HG03135 (cell line): Measurements from ENCODE around the gene NDUFS3.
"Not testable (repeated sequence)": the region's sequence is repeated elsewhere in the genome, so short reads cannot be mapped to it uniquely, and the experiment has no call there.

Source experiments
- ATAC-seq: cut with Tn5 transposase; IDR thresholded peaks from one replicate; pipeline ENCODE4 v1.9.1; 2021; ENCODE audit warnings: mild to moderate bottlenecking, moderate library complexity; ENCODE audit not compliant: unreplicated experiment

NDUFS3 gene

DNA sequence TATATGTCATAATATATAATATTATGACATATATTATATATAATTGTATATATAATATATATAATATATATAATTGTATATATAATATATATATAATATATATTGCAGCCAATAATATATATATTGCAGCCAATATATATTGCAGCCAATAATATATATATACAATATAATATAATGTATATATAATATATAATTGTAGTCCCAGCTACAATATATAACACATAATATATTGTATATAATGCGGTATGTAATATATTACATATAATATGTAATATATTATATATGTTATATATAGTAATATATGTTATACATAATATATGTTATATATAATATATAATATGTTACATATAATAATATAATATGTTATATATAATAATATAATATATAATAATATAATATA, 20.2 kb upstream of the NDUFS3 start:
- no peak for ATAC-seq

DNA sequence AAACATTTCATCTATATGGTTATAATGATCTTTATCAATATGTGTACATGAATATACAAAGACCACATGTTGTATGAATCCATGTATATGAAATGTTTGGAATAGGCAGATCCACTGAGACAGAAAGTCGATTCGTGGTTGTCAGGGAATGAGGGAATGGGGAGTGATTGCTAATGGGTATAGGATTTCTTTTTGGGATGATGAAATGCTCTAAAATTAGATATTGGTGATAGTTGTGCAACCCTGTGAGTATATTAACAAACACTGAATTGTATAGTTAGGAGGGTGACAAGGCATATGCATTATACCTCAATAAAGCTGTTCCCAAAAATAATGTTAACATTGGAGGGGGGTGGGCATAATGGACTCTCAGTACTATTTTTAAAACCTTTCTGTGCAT, 18.4 kb upstream of the NDUFS3 start:
- no peak for ATAC-seq

DNA sequence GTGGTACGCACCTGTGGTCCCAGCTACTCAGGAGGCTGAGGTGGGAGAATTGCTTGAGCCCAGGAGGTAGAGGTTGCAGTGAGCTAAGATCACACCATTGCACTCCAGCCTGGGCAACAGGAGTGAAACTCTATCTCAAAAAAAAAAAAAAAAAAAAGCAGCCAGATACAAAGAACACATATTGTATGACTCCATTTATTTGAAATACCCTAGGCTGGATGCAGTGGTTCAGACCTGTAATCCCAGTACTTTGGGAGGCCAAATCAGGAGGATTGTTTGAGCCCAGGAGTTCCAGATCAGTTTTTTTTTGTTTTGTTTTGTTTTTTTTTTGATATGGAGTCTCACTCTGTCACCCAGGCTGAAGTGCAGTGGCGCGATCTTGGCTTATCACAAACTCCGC, 16.5 kb upstream of the NDUFS3 start:
- ATAC-seq, result not testable (repeated sequence)

DNA sequence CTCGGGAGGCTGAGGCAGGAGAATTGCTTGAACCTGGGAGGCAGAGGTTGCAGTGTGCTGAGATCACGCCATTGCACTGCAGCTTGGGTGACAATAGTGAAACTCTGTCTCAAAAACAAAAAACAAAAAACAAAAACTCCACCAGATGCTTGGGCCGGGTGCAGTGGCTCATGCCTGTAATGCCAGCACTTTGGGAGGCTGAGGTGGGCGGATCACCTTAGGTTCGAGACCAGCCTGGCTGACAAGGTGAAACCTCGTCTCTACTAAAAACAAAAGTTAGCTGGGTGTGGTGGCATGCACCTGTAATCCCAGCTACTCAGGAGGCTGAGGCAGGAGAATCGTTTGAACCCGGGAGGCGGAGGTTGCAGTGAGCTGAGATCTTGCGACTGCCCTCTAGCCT, 14.5 kb upstream of the NDUFS3 start:
- not testable (repeated sequence) for ATAC-seq

DNA sequence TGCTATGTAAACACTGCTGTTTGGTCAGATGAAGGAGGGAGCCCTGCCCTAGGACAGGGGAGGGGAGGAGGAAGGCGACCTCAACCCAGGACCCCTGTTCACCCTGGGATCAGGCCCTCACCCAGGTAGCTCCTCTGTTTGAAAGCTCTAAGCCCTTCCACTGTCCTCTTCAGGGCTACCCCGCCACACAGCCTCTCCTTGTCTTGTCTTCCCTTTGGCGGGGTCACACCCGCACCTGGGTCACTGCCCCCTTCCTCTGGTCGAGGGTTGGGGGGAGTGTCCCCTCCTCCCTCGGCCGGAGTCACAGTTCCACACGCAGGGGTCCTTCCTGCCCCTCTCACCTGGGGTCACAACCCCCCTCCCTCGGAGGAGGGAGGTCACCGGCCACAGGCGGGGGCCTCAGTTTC, 13.9 kb upstream of the NDUFS3 start:
- ATAC-seq, result peak; percentile 9

DNA sequence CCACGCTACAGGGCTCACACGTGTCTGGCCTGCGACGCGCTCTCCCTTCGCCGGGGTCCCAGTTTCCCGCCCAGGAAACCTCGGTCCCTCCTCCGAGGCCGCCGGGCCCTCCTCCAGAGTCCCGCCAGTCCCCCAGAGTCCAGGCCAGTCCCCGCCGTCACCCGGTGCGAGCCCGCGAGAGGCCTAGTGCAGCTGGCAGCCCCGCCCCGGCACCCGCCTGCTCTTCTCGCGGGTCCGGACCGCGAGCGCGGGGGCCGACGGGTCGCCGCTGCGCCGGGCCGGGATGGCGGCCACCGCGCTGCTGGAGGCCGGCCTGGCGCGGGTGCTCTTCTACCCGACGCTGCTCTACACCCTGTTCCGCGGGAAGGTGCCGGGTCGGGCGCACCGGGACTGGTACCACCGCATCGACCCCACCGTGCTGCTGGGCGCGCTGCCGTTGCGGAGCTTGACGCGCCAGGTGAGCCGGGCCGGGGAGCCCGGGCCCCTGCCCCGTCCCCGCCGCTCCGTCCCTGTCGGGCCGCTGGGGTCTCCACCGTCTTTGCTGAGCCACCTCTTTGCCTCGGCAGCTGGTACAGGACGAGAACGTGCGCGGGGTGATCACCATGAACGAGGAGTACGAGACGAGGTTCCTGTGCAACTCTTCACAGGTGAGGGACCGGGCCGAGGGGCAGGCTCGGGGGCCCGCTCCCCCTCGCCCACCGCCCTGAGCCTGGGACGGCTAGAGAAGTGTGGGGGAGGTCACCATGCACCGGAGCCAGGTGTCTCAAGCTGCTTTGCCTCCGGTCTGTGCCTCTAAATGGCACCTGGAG, 13.3 kb upstream of the NDUFS3 start, which contains the start of gene PTPMT1:
TSS of gene PTPMT1 (plus strand) at position 260 of the 809 bp plus-strand sequence. CDS start at position 284, 24 bp downstream.
- peak; percentile 82 for ATAC-seq

DNA sequence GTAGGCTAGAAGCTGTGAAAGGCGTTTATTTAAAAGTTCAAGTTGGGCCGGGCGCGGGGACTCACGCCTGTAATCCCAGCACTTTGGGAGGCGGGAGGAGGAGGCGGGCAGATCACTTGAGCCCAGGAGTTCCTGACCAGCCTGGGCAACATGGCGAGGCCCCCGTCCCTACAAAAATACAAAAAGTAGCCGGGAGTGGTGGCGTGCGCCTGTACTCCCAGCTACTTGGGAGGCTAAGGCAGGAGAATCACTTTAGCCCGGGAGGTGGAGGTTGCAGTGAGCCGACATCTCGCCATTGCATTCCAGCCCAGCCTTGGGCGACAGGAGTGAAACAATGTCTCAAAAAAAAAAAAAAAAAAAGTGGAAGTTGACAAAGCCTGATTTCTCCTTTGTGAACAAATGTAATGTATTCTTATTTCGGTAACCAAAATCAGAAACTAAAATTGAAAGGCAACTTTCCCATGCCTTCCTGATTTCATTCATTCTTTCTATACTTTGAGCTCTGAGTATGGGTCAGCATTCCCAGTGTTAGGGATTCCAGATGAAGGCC, 12.7 kb upstream of the NDUFS3 start:
- peak; percentile 20 for ATAC-seq

DNA sequence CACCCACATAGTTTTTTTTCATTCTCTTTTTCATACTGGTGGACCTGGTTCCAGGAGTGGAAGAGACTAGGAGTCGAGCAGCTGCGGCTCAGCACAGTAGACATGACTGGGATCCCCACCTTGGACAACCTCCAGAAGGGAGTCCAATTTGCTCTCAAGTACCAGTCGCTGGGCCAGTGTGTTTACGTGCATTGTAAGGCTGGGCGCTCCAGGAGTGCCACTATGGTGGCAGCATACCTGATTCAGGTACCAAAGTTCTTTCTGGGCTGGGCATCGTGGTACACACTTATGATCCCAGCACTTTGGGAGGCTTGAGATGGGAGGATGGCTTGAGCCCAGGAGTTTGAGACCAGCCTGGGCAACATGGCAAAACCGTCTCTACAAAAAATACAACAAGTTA, 9.2 kb upstream of the NDUFS3 start:
- no peak for ATAC-seq

DNA sequence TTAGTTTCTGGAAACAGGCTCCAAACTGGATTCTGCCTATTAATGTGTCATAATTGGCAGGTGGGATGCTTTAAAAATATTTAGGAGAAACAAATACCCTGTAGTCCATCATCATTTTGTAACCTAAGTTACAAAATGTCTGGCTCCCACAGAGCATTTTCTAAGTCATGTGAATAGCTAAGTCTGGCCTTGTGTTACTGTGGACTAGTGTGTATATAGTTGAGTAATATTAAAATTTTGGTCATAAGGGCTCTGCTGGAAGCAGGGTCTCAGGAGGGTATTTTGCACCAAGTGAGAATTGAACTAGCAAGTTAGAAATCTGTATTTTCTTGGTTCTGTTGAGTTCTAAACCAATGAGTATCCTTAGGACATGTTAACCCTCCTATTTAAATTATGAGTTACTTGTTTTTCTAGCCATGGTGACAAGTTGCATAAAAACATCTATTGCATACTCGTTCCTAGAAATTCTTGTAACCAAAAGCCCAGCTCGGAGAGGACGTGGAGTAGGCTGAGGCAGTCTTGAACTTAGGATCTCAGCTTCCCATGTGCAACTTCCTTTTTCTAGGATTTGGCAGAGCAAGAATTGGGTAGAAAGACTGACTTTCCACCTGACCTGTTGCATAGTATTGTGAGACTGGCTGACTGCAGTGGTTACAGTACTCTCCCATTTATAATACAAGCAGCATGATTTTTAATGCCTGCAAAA, 8.1 kb upstream of the NDUFS3 start:
- ATAC-seq, result no peak

DNA sequence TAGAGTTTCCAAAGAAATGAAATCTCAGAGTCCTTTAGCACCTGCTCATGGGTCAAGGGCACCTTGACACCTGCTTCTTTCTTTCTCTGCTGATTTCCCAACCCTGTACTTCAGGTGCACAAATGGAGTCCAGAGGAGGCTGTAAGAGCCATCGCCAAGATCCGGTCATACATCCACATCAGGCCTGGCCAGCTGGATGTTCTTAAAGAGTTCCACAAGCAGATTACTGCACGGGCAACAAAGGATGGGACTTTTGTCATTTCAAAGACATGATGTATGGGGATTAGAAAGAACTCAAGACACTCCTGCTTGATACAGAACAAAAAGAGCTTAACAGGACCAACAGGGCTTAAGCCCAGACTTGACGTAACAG, 7.5 kb upstream of the NDUFS3 start:
- no peak for ATAC-seq

DNA sequence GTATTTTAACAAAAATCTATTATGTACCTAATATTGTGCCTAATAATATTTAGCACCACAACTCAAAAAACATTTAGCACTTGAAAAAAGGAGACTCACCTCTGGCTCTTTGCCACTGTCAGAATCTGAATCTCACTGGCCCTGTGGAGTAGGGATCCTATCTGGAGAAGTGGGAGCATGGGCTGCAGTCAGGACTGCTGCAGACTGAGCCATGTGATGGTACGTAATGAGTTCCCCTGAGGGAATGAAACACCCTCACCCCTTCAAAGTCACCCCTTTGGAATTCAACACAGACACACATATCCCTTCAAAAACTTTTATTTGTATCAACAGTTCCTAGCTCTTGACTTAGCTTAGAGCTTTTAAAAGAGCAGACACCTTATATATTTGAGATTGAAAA, 7.0 kb upstream of the NDUFS3 start:
- no peak for ATAC-seq

DNA sequence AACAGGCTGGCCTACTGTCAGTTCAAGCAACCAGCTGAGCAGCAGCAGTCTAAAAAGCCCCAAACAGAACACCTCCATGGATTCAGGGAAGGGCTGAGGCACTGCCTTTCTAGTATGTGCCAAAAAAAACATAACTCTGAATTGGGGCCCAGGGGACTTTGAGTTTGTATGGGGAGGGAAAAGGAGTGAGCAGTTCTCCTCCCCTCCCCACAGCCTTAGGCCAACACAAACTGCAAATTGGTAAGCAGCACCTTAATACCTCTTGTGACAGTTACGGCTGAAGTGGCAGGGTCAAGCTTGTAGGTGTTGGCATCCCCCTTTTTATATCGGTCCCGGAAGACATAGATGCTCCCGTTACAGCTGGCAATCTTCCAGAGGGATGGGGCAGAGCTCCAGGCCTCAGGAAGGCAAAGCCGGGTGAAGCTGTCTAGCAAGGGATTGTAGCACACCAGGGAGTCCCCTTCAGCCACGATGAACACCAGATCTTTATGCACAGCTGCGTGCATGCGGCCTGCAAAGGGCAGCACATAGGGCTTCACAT, 6.1 kb upstream of the NDUFS3 start:
- ATAC-seq, result no peak

DNA sequence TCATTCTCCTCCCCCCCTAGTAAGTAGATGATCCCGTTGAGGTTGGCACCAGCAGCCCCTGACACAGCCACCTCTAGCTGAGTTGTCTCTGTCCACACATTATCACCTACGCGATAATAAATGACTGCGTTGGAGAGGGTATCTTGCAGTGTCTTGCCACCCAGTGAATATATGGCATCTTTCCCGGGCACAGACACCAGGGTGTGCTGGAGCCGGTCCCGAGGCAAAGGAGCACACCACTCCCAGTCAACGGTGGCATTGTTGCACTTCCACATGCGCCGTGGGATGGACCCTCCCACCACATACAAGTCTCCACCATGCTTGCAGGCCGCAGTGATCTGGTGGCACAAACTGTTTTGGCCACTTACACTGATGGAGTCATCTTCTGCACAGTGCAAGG, 5.6 kb upstream of the NDUFS3 start:
- ATAC-seq, result no peak

DNA sequence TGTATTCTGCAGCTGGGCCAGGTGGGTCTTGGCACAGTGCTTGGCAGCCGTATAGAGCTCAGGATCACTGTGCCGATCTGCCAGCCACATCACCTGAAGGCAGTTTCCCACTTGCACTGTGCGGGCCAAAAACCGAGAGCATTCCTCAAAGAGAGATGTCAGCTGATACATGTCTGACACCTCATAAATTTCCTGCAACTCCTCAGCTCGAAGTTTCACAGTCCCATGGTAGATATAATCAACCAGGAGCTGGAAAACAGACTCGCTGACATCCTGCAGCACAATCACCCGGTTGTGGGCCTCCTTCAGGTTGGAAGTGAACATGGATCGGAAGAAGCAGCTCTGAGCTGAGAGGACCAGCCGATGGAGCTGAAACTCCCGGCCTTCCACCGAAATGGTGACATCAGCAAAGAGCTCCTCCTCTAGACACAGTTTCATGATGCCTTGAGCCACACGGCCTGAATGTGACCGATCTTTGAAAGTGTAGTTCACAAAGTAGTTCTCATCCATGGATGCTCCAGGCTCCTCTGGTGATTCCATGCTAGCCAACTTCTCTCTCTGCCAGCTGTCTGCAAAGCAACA, 1.3 kb upstream of the NDUFS3 start:
- ATAC-seq, result no peak

DNA sequence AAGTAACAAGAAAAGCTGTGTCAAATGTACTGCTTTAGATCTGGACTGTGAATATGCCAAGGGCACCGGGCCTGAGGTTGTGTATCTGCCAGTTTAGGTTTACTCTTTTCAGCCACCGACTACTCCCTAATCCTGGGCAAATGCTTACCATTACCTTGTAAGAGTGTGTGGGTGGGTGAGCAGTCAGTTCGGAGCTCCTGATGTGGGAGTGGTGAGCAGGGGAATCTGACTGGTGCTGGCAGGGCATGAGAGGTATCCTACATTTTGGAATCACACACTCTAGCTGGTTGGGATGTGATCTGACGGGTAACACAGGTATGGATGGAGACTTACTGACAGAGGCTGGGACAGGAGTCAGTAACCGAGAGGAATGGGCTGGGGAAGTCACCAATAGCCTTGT, 5.0 kb downstream of the NDUFS3 start:
- ATAC-seq, result no peak

DNA sequence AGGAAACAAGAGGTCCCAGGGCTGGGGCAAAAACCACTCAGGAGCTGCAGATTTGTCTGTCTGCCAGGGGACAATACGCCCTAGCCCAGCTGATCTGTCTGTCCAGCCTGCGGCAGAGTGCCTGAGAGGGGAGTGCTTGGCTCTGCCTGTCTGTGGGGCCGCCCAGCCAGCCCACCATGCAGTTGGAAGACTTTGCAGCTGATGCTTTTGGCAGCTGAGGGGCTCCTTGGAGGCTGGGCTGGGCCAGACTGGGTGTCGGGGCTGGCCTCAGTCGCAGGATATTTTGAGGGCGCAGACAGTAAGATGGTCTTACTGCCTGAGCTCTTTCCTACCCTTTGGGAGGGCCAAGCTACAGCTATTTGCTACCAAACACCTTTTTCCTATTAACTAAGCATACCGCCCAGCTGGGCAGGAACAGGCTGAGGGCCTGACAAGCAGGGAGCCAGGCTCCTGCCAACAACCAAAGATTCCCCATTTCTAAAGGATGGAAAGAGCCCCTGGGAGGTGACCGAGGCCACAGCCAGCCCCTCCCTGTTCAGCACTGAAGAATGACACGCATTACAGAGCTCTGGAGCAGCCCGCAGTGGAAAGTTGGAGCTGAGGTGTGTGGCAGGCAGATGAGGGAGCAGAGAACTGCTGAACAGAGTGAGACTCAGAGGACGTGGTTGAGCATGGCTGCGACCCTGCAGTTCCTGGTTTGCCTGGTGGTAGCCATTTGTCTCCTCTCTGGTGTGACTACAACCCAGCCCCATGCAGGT, 7.4 kb downstream of the NDUFS3 start, which contains the start of gene FAM180B:
TSS of gene FAM180B (plus strand) at position 581 of the 758 bp plus-strand sequence. CDS start at position 672, 91 bp downstream.
- ATAC-seq, result no peak

DNA sequence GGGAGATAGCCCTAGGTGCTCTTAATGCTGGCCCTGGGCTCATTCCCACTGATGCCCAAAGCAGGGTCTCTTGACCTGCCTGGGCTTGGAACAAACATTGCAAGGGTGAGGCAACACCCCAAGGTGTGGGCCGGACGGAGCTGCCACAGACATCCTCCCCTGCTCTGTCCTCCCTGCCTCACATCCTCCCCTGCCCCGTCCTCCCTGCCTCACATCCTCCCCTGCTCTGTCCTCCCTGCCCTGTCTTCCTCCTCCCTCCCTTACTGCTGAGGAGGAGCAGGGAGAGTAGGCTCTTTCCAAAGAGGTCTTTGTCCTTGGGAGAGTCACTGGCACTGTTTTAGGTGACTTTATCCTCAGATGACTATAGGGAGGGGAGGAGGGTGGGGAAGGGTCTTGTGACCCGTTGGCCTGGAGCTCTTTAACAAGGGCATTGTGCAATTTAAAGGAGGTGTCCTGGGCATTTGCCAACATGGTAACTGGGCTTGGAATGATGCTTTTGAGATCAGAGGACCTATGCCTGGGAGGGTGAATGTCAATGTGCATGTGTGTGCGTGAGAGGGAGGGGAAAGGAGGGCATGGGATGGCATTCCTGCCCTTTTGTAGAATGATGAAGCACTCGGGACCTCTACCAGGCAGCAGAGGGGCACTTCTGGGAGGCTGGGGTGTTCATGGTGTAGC, 8.3 kb downstream of the NDUFS3 start:
- no peak for ATAC-seq

DNA sequence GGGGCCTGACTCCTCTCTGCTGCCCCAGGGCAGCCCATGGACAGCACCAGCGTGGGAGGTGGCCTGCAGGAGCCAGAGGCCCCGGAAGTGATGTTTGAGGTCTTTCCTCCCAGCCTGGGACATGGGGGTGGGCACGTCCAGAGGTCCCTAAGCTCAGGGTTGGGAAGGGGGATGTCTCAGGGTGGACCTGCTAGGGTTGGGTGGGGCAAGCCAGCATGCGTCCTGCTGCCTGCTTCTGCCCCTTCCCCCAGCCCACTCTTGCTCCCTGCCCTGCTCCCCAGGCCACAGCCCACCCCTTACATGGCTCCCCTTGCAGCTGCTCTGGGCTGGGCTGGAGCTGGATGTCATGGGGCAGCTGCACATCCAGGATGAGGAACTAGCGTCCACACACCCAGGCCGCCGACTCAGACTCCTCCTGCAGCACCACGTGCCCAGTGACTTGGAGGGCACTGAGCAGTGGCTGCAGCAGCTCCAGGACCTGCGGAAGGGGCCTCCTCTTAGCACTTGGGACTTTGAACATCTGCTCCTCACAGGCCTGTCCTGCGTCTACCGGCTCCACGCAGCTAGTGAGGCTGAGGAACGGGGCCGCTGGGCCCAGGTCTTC, 9.0 kb downstream of the NDUFS3 start:
- no peak for ATAC-seq

DNA sequence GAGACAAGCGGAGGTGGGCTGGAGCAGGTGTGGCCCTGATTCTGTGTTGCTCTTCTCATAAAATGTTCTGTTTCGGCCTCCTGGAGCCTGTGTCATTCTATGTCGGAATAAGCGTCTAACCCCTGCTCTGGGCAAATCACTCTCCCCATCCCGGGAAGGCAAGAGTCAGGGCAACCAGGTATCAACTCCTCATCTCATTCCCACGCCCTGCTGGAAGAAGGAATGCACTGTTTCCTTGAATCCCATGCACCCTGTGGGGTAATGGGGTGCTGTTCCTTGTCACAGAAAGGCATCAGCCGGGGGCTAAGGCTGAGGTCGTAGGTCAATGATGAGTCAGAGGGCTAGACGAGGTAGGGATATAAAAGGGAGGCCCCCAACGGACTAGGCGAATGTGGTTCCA, 10.2 kb downstream of the NDUFS3 start:
- ATAC-seq, result no peak

DNA sequence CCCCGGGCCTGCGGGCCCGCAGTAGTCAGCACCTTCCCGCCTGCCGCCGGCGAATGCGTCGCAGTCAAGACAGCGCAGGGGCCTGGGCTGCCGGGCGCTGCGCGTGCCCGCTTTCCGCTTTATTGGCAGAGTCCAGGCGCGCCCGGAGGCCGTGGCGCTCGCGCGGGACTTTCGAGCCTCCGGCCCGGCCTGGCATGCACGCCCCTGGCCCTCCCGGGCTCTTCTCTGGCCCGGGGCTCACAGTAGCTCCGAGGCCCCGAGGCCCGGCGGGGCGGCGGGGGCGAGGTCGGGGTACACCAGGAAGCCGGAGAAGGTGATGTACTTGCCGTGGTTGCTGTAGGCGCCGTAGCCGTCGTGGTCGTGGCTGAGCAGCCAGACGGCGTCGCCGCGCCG, 10.7 kb downstream of the NDUFS3 start:
- ATAC-seq, result no peak
